Breast epithelium (tissue), 3 donors: ENCODE data around the gene MPDZ.

Source experiments
- POLR2A ChIP-seq: fragments of 450-650 bp; IDR thresholded peaks from one replicate; pipeline ENCODE4 v1.6.1; 2016; ENCODE audit warnings: antibody characterized with exemption, mild to moderate bottlenecking, moderate library complexity
- TF ChIP-seq, protein P1 (sequence below), 3 donors: fragments of 450-650 bp; IDR thresholded peaks; one replicate each; pipeline ENCODE4 v1.5.1; 2016 to 2017; ENCODE audit warnings: antibody characterized with exemption in 3 of 3, mild to moderate bottlenecking in 3 of 3, moderate library complexity in 3 of 3

DNA sequence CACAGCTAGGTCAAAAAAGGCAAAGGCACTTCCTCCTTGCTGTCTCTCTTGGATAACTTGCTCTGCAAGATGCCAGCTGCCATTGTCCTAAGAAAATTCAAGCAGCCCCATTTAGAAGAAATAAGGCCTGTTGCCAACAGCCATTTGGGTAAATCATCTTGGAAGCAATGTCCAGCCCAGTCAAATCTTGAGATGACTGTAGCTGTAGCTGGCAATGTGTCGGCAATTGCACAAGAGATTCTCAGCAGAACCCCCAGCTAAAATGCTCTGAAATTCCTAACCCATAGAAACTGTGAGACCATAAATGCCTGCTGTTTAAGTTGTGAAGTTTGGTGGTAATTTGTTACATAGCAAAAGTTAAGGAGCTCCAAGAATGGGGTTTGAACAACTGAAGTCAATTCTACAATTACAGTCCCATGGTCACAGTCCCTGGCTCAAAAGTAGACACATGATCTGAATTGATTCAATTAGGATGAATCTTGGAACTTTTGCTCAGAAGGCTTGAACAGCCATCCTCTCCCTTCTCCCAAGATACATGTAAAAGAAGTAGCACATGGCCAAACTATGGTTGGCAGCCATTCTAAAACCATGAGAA is 151.1 kb downstream of the MPDZ start:
- TF ChIP-seq, protein P1, sequence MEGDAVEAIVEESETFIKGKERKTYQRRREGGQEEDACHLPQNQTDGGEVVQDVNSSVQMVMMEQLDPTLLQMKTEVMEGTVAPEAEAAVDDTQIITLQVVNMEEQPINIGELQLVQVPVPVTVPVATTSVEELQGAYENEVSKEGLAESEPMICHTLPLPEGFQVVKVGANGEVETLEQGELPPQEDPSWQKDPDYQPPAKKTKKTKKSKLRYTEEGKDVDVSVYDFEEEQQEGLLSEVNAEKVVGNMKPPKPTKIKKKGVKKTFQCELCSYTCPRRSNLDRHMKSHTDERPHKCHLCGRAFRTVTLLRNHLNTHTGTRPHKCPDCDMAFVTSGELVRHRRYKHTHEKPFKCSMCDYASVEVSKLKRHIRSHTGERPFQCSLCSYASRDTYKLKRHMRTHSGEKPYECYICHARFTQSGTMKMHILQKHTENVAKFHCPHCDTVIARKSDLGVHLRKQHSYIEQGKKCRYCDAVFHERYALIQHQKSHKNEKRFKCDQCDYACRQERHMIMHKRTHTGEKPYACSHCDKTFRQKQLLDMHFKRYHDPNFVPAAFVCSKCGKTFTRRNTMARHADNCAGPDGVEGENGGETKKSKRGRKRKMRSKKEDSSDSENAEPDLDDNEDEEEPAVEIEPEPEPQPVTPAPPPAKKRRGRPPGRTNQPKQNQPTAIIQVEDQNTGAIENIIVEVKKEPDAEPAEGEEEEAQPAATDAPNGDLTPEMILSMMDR (IDR thresholded peaks at IDR 0.05): no peak
- TF ChIP-seq POLR2A: no peak
